Glomerular endothelial cell (primary cell): ENCODE data around the gene ADAMTS16. TPM values are rescaled to one million over a fixed set of nuclear protein-coding genes. Genes with fewer than 3 reads are reported as not detected.

ENCODE experiments used
- DNase-seq: peaks from one replicate; pipeline ENCODE4 v3.0.0-alpha.2; 2011; ENCODE audit warnings: low read depth, low spot score; ENCODE audit errors: extremely low read depth
- total RNA-seq: library from RNA; depleted of rRNA; stranded (reverse); fragments of >200 nt; gene quantifications from 2 replicates; pipeline ENCODE4 v1.2.3, GENCODE V29; 2015

ADAMTS16 gene
- total RNA-seq, 1 donor from 2014 or later: 1.1 TPM

- no peak for DNase-seq
Observed at GRCh38 chr5:5276951-5277517, 136.9 kb downstream of the ADAMTS16 start.

GRCh38 chr5:5278201-5278814 lies 138.2 kb downstream of the ADAMTS16 start:
- no peak for DNase-seq

- no peak for DNase-seq
Observed at GRCh38 chr5:5278815-5279381, 138.8 kb downstream of the ADAMTS16 start.

- no peak for DNase-seq
Observed at GRCh38 chr5:5285906-5286305, 145.8 kb downstream of the ADAMTS16 start.

- no peak for DNase-seq
Observed at GRCh38 chr5:5287419-5287818, 147.3 kb downstream of the ADAMTS16 start.

GRCh38 chr5:5288201-5288600 lies 148.1 kb downstream of the ADAMTS16 start:
- DNase-seq: peak; percentile 47

GRCh38 chr5:5289537-5289936 lies 149.4 kb downstream of the ADAMTS16 start:
- no peak for DNase-seq

GRCh38 chr5:5290674-5291334 lies 150.7 kb downstream of the ADAMTS16 start:
- no peak for DNase-seq

GRCh38 chr5:5291357-5291756 lies 151.2 kb downstream of the ADAMTS16 start:
- DNase-seq: no peak

GRCh38 chr5:5293029-5293428 lies 152.9 kb downstream of the ADAMTS16 start:
- no peak for DNase-seq

- no peak for DNase-seq
Observed at GRCh38 chr5:5294429-5294828, 154.3 kb downstream of the ADAMTS16 start.

- DNase-seq: no peak
Observed at GRCh38 chr5:5295351-5295750, 155.2 kb downstream of the ADAMTS16 start.

GRCh38 chr5:5296051-5296450 lies 155.9 kb downstream of the ADAMTS16 start:
- no peak for DNase-seq

GRCh38 chr5:5297432-5298067 lies 157.4 kb downstream of the ADAMTS16 start:
- no peak for DNase-seq

GRCh38 chr5:5298068-5298633 lies 158.0 kb downstream of the ADAMTS16 start:
- DNase-seq: no peak

GRCh38 chr5:5298841-5299541 lies 158.9 kb downstream of the ADAMTS16 start:
- no peak for DNase-seq

- DNase-seq: no peak
Observed at GRCh38 chr5:5301176-5301575, 161.0 kb downstream of the ADAMTS16 start.

GRCh38 chr5:5302201-5302600 lies 162.1 kb downstream of the ADAMTS16 start:
- no peak for DNase-seq

GRCh38 chr5:5303242-5303641 lies 163.1 kb downstream of the ADAMTS16 start:
- DNase-seq: no peak

- no peak for DNase-seq
Observed at GRCh38 chr5:5304361-5305020, 164.4 kb downstream of the ADAMTS16 start.
